ENCODE measurements around the gene COL9A1.
A peak's percentile ranks its signal among the peaks of the same experiment; 100 is the strongest.

The COL9A1 gene

DNA sequence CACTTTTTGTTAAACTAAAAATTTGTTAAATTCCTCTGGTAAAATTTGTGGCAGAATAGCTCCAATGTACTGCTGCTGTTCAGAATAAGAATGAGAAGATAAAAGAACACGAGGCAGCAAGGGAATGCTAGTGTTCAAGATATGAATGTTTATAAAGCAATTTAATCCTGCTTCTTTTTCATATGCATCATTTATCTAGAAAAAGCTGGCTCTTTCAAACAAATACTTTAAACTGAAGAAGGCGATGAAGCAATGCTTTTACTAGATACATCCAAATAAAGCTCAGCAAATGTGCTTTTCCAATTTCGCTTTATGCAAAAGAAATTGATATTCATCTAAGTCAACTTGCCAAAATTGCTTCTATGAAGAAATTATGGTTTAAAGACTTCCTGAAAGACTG, 66.5 kb downstream of the COL9A1 start:
- FAIRE-seq (no peak), DNase-seq (ENCODE audit: insufficient read length, low spot score) (no peak)

DNA sequence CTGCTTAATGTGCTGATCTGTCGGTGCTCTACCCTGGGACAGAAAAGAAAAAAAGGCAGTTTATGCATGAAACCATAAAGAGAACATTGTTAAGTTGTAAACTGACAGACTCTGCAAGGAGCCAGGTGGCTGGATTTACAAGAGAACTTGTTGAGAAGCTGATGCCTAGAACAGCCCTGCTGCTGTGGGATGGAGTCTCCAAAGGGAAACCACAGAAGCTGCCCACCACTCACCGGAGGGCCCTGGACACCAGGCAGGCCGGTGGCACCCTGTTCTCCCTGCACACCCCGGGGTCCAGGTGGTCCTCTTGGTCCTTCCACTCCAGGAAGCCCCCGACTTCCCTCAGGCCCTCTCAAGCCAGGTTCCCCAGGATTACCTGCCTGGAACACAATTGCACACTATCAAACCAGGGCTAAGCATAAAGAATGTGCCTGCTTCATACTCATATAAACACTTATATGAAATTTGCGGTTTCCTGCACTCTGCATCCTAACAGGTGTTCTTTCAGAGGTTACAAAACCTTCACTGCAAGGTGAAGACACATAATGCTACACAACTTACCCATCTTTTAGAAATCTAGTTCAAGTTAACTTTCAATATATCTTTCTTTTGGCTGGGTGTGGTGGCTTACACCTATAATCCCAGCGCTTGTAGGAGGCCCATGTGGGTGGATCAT, 68.2 kb downstream of the COL9A1 start:
- no peak for DNase-seq (ENCODE audit: insufficient read length, low spot score)
- no peak for FAIRE-seq

DNA sequence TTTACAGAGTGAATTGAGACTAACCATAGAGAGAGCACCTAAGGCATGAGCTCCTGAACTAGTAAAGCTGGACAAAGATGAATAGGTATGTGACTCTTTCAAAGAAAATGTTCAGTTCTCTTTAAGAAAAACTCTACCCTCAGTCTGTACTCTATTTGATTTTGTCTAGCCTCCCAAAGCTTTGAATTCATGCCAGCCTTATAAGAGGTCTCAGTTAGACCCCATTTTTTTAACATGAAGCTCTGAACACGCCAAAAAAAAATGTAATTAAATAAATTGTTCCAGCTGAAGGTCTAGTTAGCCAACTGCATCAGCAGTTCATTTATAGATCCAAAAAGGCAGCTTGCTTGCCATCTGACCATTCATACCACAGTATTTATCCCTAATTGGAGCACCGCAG, 71.6 kb downstream of the COL9A1 start:
- FAIRE-seq (no peak), DNase-seq (ENCODE audit: insufficient read length, low spot score) (no peak)

DNA sequence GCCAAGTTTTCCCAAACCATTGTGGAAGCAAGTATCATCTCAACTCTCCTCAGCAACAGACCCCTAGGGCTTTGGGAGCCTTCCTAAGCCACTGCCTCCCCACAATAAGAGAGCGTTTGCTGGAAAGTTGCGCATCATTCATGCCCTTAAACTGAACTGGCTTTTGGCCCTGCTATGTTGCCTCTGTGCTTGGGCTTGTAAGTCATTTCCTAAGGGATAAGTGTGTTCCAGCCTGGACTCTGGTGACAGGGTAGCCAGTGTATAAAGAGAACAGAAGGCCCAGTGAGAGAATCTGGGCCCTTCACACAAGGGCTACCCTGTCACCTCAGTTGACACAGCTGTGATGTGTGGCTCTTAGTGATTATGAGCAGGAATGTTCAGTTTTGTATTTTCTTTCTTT, 77.8 kb downstream of the COL9A1 start:
- no peak for FAIRE-seq

DNA sequence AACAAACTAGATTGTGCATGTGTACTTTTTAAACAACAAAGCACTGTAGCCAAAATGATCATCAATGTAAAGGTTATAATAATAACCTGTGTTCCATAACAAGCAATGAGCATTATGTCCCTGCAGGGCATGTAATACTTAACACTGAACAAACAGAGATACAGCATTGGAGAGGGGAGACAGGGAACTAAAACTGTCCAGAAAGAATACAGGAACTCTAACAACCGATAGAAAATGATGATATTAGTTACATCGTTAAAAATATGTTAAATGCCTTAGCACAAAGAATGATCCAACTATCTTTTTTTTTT, 80.5 kb downstream of the COL9A1 start:
- FAIRE-seq (no peak), DNase-seq (ENCODE audit: insufficient read length, low spot score) (no peak)

More for the DNA sequence above, 77.8 kb downstream of the COL9A1 start:
- DNase-seq (ENCODE audit: insufficient read length, low spot score): no peak

DNA sequence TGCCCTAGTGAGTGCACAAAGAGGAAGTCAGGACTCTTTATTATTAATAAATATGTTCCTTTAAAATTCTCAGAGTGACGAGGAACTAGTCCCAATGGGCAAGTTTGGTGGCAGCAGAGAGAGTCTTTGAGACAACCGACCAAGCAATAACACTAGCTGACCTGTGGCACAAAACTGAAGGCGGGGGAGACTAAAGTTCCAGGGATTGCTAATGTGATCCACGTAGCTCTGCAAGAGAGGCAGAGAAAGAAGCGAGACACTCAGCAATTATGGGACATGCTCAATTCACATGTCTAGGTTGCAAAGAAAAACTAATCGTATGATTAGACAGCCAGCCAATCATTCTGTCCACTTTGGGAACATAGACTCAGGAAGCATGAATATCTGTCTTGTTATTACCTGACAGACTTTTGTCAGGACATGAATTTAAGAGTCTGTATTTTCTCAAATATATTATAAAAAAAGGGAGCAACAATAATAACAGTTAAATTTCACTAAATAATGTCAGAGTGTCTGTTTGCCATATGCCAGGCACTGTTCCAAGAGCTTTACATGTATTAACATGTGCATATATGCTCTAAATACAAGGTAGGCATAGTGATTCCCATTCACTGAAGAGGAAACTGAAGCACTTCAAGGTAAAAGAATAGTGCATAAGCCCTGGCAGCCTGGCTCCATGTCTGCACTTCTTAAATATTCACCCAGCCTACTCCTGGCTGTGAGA, 81.0 kb downstream of the COL9A1 start:
- DNase-seq (ENCODE audit: insufficient read length, low spot score): no peak
- no peak for FAIRE-seq

DNA sequence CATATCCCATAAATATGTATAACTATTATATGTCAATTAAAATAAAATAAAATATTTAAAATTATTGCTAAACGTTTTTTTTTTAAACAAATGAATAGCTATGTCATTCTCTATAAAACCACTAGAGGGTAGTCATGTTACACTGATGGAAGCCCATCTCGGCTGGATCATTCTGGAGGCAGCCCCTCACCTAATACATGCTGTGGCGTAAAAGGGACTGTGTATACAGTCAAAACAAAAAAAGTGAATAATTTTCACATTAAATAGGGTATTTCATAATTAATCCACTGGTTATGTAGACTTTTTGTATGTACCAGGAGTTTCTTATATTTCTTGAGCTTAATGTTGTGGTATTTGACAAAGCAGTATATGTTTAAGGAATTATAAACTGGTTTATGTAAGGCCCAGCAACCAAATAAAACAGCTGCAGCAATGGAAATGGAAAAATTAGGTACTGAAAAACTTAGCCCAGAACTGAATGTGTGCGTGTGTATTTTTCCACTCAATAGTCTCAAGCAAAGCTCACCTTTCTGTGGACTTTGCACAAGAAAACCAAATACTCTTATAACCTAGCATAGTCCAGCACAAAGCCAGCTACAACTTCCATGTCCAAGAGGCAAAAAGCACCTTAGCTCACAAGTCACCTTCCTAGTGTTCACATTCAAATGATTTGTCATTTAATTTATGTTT, 81.7 kb downstream of the COL9A1 start:
- FAIRE-seq (no peak), DNase-seq (ENCODE audit: insufficient read length, low spot score) (peak; percentile 35)

DNA sequence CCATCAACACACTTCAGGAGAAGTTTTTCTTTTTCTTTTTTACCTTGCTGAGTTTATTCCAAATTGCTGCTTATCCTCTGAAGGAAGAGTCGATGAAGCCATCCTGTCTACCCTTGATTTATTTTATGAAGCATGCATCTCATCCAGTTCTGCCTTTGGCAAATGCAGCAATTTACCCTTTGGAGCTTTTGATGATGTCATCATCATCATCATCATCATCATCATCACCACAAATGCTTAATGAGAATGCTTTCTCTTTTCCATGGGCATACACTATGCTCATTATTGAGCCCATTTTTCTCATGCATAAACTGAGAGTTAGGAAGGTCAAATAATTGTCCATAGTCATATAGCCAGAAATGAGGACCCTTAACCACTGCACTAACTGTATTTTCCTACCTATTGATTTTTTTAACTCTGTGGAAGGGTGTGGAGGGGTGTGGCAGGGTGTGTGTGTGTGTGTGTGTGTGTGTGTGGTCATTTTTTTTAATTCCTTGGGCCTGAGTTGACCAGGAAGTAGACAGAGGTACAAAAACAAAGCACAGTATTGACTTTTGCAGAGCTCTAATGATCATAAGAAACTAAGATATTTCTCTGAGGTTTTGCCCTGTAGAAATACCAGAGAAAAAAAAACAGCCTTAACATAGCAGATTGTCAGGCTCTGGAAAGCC, 82.8 kb downstream of the COL9A1 start:
- FAIRE-seq: no peak
- no peak for DNase-seq (ENCODE audit: insufficient read length, low spot score)

DNA sequence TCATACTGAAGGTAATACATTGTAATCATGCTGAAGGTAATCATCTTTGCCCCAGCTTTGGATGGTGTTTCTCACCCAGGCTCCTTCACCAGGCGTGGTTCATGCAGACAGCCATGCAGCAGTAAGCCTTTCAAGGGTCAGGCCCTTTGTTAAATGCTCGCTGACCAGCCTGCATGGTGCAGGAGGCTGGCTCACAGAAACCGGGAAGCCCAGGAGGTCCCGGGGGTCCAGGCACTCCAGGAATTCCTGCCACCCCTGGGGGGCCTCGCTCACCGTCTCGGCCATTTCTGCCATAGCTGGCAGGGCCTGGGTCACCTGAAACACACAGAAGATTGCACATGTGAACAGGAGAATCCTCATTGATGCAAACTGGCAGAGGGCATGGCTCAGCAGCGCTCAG, 86.1 kb downstream of the COL9A1 start:
- FAIRE-seq (no peak), DNase-seq (ENCODE audit: insufficient read length, low spot score) (no peak)

DNA sequence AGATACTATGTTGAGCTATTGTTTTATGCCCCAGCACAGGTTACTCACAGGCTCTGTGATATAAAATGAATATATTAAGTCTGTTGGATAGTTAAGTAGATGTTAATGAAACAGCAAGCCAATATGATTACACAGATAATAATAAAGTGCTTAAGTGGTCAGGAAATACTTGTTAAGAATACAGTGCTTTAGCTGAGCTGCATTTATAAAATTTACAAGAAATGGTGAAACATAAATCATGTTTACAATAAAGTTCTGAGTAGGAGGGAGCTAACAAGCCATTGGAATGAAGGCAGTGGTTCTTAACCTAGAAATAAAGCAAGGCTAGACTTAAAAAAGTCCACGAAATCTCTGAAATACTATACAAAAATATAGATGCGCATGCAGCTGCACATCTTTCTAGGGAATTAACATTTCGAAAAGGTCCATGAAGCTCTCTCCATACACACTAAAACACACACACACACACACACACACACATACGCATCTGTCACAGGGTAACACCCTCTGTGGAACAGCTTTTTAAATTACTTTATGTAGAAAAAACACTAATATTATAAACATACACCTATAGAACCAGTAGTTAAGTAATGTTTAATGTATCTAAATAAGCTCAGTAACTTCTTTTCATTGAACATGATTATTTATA, 87.3 kb downstream of the COL9A1 start:
- FAIRE-seq: no peak
- DNase-seq (ENCODE audit: insufficient read length, low spot score): no peak

DNA sequence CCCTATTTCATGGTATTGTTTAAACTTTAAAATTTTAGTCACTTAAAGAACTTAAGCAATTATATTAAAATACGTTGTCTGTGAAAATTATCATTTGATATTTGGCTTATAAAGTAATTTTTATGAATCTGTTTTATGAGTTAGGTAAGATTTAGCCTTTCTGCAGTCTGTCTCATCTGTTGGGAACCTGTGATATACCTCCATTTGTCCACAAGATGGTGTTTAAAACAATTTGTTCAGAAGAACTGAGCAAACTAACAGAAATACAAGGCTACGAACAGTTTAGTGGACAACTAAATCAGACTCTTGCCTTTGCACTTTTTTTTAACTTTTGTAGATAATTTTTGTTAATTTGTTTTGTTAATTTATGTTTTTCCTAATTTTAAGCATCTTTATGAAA, 92.4 kb downstream of the COL9A1 start:
- DNase-seq (ENCODE audit: insufficient read length, low spot score) (no peak), FAIRE-seq (no peak)

DNA sequence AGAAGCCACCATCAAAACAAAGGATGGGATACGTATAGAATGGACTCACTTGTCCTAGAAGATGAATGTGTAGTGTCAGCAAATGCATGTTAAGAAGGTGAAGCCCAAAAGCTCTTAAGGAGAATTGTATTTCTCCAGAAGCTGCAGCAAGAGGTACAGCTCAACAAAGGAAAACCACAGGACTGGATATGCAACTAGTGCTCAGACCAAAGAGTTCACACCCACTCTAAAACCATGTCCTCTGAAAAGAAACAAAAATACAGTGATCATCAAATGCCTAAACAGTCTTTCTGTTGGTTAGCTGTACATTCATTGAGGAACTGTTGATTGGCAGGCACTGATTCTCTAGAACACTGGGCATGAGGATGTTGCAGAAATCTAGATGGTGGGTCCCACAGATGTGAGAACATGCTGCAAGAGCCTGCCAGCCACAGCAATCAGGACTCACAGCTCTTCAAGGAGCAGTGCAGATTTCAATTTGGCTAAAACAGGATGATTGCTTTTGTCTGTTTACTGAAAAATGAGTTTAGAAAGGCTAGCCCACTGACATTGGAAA, 94.6 kb downstream of the COL9A1 start:
- FAIRE-seq (no peak), DNase-seq (ENCODE audit: insufficient read length, low spot score) (no peak)

DNA sequence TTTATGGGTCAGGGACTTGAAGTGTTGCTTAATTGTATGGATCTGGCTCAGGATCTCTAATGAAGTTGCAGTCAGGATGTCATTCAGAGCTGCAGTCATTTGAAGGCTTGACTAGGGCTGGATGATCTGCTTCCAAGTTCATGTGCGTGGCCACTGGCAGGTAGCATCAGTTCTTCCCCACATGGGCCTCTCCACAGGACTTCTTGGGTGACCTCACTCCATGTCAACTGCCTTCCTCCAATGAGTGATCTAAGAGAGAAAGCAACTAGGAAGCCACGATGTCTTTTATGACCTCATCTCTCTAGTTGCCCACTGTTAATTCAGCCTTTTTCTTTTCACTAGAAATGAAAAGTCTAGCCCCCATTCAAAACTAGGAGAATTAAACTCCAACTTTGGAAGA, 104.1 kb downstream of the COL9A1 start:
- DNase-seq (ENCODE audit: insufficient read length, low spot score) (no peak), FAIRE-seq (no peak)

DNA sequence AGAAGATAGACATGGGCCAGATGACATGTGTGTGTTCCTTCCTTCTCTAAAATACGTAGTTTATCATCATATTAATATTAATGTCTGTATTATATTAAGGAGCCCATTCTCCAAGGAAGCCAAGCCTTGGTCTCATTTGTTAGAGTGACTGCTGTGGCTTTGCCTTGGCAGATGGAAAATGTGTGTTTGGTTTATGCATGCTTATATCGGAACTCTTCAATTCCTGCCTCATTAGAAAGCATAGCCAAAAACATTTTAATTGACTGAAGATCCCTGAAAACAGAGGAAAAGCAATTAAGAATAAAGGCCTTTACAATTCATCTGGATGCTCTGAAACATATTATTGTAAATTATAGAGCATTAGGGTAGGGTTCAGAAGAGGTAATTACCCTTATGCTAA, 106.4 kb downstream of the COL9A1 start:
- FAIRE-seq (no peak), DNase-seq (ENCODE audit: insufficient read length, low spot score) (no peak)

DNA sequence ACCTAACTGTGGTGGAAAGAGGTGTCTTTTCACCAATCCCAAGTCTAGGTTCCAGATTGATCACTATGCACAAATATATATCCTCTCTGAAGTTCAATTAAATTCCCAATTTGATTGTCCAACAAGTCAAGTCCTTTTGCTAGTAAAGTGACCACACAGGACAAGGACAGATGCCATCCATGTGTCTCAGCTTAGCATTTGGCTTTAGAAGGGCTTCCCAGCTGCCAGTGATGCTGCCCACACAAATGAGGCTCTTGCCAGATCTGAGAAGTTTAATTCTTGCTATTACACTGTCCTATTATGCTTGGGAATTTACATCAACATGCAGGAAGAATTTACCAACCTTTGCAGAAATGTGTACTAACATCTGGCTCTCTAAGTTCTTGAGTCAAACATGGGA, 108.5 kb downstream of the COL9A1 start:
- FAIRE-seq: no peak

DNA sequence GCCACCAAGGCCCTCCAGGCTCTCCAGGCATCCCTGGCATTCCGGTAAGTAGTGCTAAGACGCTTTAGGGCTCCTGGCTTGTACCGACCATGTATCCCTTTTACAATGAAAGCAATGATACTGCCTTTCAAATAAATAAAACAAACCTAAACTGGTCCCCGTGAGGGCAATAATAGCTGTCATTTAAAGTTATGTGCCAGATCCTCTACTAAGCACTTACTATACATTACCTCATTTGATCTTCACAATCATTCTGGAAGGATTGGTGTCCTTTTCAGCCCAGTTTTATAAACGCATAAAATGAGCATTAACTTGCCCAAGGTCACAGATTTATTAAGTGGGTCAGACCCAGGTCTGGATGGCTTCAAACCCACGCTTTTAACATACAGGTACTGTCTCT, 114.7 kb downstream of the COL9A1 start:
- no peak for DNase-seq (ENCODE audit: insufficient read length, low spot score)
- no peak for FAIRE-seq

More for the DNA sequence above, 108.5 kb downstream of the COL9A1 start:
- no peak for DNase-seq (ENCODE audit: insufficient read length, low spot score)

DNA sequence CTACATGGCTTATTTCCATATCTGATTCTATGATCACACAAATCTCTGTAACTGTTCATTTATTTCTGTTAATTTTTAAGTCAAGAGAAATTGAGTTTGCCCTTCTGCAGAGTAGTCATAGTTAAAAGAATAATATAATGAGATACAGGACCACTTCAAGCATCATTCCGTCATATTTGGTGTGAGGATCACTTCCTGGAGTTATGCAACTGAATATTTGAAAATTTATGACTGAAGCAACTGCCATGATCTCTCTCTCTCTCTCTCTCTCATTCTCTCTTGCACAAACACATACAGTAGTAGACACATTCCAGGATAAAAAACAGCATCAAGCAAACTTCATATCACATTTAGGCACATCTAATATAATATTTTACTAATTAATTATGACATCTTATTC, 116.4 kb downstream of the COL9A1 start:
- DNase-seq (ENCODE audit: insufficient read length, low spot score) (no peak), FAIRE-seq (no peak)

DNA sequence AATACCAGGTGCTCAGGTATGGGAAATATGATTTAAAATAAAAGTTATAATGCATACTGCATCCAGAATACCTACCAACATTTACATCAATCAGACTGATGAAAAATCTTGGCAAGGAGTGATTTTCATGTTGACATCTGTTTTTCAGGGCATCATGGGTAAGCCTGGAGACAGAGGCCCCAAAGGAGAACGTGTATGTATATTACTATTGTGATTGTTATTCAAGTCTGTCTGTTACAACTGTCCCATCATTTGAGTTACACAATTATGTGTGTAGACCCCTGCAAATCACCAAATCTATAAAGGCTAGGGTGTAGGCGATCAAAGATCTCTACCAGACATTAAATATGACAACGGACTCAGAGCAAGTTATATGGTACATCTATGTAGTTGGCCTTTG, 118.2 kb downstream of the COL9A1 start:
- FAIRE-seq (no peak), DNase-seq (ENCODE audit: insufficient read length, low spot score) (no peak)

DNA sequence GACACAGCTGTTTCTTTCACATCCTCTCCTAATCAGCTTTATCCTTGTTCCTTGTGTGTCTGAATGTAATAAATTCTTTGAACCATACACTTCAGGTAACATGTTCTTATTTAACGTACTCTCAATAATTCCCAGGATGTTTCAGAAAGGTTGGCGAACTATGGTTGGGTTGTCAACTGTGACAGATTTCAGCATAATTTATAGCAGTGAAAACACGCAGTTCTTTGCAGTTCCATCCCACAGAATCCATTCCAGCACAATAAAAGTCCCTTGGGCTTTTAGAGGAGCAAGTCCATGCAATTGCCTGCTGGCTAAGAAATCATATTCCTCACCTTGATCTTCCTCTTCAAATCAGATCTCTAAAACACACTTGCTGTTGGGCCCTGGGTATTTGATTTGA, 119.3 kb downstream of the COL9A1 start:
- DNase-seq (ENCODE audit: insufficient read length, low spot score) (no peak), FAIRE-seq (no peak)

DNA sequence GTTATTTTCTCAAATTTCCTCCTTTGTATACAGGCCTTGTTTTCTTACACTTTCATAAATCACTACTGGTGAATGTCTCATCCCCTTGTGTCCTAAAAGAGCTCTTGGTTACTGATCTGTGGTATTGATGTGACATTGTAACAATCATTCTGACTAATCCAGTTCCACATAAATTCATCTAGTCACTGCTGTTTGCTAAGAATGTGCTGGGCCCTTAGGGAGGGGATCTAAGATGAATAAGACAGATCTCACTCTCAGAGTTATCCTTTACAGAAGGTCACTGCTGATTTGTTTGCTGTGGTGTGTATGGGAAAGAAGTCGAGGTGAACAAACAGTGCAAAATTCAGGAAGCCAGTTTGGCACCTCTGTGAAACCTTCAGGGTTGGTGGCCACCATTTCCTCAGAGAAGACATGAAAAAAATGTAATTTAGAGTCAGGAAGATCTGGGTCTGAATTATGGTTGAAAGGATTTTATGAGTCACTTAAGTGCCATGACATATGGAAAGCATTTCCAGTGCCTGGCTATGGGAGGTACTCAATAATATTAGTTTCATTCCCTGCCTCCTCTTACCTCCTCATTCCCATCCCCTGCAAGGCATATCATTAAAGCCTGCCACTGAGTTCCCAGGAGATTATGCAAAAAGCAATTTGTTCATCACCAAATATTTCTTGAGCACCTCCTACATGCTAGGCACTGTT, 121.8 kb downstream of the COL9A1 start:
- DNase-seq (ENCODE audit: insufficient read length, low spot score) (no peak), FAIRE-seq (no peak)

Measured in HTR-8/SVneo (cell line).